Retinal pigment epithelial cell (primary cell): Measurements from ENCODE around the gene ADGRG1.

Source experiments
- DNase-seq: peaks from one replicate; pipeline ENCODE4 v3.0.0-alpha.2; 2010; ENCODE audit warnings: low read depth
- H3K4me3 ChIP-seq: 2 replicates; pipeline ENCODE4 v1.5.1; 2011; ENCODE audit warnings: mild to moderate bottlenecking, low read length, control low read depth, moderate library complexity
- CTCF ChIP-seq: conservative IDR thresholded peaks from 2 replicates; pipeline ENCODE4 v1.5.1; 2011; ENCODE audit warnings: low read depth, low read length, control low read depth, inconsistent platforms

Gene ADGRG1

GRCh38 chr16:57688487-57688986 is 60.1 kb downstream of the ADGRG1 start:
- H3K4me3 ChIP-seq, result no peak overlapping the region
- TF ChIP-seq CTCF, result no peak
- DNase-seq, result no peak

- DNase-seq, result no peak
- TF ChIP-seq CTCF, result no peak
- H3K4me3 ChIP-seq, result no peak overlapping the region
These were observed 60.7 kb downstream of the ADGRG1 start for GRCh38 chr16:57688987-57689761.

GRCh38 chr16:57689762-57690558 is 61.5 kb downstream of the ADGRG1 start:
- no peak for TF ChIP-seq CTCF
- DNase-seq, result no peak
- H3K4me3 ChIP-seq, result no peak overlapping the region

GRCh38 chr16:57690782-57691471 is 62.5 kb downstream of the ADGRG1 start:
- H3K4me3 ChIP-seq, result no peak overlapping the region
- no peak for TF ChIP-seq CTCF
- no peak for DNase-seq

- H3K4me3 ChIP-seq, result no peak overlapping the region
- DNase-seq, result no peak
- TF ChIP-seq CTCF, result no peak
These were observed 64.2 kb downstream of the ADGRG1 start for GRCh38 chr16:57692636-57693035.

GRCh38 chr16:57693550-57693949 is 65.1 kb downstream of the ADGRG1 start:
- no peak overlapping the region for H3K4me3 ChIP-seq
- TF ChIP-seq CTCF, result no peak
- DNase-seq, result no peak
